NCI-H526 treated with DMSO at 0.1 percent for 48 hours (cell line): ENCODE data around the gene AKT1S1.
A peak's percentile ranks its signal among the peaks of the same experiment; 100 is the strongest.

Experiments used
- DNase-seq: peaks from one replicate; lab custom pipeline; 2025; lab: John Stamatoyannopoulos, UW

AKT1S1 gene

DNA sequence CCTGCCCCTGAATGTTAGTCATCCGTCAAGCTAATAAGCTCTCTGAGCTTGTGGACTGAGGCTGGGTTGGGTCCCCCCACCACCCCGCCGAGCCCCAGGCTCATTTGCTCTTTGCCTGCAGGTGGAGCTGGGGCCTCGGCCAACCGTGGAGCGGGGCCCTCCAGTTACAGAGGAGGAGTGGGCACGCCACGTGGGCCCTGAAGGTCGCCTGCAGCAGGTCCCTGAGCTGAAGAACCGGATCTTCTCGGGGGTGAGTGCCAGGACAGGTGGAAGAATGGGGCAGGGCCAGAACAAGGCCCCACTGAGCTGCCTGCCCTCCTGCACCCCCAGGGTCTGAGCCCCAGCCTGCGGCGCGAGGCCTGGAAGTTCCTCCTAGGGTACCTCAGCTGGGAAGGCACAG is 5.5 kb upstream of the AKT1S1 start:
- no peak for DNase-seq

DNA sequence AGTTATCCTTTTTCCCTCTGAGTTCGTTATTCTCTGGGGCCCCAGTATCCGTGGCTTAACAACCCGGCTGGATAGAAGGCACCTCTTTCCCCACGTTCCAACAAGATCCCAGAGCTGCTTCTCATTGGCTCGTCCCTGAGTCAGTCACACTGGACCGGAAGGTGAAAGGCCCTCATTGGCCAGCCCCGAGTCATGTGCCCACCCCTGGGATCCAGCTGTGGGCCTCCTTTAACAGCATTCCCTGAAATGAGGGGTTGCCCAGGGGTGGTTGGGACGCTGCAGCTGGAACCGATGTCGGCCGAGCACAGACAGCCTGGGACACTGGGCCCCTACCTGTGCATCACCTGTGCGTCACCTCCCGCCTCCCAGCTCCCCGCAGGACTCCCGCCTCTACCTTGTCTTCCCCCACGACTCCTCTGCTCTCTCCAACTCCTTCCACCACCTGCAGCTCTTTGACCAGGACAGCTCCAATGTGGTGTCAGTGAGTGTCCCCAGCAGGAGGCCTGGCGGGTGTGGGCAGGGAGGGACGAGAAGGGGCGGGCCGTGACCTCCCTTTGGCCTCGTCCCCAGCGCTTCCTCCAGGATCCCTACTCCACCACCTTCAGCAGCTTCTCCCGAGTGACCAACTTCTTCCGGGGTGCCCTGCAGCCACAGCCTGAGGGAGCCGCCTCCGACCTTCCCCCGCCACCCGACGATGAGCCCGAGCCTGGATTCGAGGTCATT is 4.7 kb upstream of the AKT1S1 start:
- no peak for DNase-seq

DNA sequence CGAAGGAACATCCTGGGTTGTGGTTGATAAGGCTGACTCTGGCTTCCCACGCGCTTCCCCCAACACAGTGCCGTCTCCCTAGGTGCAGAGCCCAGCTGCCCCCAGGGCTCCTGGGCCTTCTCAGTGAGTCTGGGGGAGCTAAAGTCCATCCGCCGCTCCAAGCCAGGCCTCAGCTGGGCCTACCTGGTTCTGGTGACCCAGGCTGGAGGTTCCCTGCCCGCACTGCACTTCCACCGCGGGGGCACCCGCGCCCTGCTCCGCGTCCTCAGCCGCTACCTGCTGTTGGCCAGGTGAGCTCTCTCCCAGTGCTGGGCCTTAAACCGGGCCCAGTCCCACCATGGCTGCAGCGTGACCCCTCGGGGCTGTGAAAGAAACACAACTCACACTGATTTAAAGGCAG is 4.0 kb upstream of the AKT1S1 start:
- no peak for DNase-seq

DNA sequence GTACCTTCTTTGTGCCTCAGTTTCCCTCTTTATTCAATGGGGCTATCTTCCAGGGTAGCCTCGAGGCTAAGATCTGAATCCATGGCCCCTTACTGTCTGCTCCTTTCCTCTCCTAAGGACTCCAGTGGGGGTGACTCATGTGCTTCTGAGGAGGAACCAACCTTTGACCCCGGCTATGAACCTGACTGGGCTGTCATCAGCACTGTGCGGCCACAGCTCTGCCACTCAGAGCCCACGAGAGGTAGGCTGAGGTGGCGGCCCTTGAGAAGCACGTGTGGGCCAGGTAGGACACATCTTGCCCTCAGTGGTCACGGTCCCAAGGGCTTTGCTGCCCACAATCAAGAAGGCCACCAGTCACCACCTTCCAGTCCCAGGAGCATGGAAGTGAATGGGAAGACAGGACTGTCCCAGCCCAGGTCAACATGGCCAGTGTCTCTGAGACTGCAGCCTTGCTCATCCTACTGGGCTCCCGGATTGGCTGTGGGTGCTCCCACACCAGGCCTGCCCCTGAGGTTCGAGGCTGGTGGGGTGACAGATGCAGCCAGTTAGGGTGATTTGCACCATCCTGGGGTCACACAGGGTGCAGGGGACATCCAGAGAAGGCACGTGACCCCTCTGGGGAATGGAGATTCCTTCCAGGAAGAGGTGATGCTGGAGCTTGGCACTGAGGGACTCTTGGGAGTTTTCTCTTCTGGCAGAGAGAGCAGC is 3.2 kb upstream of the AKT1S1 start:
- DNase-seq, result no peak

DNA sequence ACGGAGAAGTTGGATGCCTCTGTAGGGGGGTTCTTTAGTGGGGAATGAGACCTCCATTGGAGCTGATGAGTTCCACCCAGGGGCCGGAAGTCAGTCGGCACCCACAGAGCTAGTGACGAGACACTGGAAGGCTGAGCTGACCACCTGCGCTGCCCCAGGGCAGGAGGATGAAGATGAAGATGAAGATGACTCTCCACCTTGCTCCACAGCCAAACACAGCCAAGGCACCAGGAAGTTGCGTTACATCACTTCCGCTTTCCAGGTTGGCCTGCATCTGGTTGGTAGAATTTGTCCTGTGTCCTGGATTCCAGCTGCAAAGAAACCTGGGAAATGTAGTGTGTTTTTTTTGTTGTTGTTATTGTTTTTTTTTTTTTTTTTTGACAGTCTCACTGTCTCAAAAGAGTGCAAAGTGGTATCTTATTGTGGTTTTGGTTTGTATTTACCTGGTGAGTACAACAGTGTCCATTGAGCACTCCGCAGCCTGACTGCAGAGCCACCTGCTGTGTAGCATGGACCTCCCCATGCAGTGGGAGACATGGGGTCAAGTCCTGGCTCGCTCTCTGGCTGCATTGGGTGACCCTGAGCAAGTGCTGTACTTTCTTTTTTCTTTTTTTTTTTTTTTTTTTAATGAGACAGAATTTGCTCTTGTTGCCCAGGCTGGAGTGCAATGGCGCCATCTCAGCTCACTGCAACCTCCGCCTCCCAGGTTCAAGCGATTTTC is 2.2 kb upstream of the AKT1S1 start:
- no peak for DNase-seq

DNA sequence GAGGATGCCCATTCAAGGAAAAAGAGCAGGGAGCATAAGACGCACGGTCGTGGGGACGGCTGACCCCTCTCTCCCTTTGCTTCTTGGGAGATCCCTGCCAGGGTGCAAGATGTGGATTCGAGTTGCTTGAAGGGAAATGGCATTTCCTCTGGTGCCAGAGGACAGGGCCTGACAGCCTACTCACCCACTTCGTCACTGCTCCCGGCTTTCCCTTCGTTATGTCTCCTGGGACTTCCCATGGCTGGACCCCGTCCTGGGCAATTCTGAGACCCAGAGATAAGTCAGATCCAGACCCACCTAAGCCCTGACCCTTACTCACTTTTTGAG is 1.6 kb upstream of the AKT1S1 start:
- DNase-seq, result no peak

DNA sequence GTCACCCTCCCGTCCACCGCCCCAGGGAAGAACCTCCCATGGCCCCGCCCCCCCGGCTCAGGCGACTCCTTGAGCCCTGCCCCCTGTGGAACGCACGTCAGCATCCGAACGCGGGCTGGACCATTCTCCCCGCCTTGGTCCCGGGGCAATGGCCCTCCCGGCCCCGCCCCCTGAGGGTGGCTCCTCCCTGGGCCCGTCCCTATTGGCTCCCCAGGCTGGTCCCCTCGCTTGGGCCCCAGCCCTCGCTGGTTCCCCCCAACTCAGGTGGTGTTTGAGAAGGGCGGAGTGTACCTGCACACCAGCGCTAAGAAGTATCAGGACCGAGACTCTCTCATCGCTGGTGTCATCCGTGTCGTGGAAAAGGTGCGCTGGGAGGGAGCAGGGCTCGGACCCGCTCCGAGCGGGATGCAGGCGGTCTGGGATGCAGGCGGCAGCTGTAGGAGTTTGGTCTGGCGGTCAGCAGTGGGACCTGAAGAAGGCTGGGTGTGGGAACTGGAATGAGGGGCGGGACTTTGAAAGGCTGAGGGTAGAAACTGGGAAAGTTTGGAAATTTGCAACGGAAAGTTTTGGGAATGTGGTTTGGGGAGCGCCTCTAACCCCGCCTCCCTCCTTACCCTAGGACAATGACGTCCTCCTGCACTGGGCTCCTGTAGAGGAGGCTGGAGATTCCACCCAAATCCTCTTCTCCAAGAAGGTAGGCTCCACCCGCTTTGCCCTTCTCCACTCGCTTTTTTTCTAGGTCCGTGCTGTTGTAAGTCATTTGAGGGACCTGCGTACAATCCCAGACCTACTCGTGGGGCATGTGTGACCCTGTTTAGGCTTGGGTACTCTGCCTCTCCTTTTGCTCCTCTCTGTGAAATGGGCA is 956 bp upstream of the AKT1S1 start:
- DNase-seq, result peak; percentile 93

DNA sequence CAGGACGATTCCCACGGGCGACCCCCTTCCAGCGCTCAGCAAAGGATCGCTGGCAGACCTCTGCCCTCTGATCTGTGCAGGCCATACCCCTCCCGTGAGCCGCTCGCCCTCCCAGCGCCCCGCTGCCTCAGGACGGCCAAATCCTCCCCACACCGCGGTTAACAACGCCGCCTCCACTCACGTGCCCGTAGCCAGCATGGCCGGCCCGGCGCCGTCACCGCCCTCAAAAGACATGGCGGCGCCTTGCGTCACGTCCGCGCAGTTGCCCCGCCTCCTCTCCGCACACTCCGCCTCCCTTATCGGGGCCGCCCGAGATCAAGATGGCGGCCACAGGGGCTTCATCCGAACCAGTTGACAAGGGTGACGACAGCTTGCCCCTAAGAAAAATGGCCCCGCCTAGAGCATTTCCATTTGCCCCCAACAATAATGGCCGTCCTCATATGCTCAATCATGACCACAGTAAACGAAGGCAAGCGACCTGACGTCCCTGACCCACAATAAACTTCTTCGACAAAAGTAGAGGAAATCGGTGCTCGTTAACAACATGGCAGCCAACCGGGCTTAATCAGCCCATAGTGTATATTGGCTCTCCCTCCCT is 634 bp downstream of the AKT1S1 start:
- peak; percentile 97 for DNase-seq

DNA sequence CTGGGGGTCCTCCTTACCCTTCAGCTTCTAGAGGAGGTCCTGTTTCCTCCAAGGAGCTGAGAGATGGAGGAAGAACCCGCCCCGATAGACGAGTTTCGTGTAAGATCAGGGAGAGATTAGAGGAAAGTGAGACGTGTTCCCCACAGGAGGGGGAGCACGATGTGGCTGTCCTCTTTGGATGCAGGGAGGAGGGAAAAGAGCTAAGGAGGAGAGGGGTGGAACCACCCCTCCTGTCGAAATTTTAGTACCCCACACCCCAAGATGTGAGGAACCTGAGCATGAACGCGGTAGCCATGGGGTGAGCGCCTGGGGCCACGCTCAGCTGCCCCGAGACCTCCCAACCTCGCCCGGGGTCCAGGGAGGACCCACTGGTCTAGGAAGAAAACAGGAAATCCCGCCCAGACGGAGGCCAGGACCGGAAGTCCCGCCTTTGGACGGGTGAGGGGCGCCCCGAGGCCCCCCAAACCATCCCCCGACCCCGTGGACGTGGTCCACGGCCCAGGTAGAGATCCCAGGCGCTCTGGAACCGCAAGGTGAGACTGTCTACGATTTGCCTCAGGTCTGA is 1.2 kb downstream of the AKT1S1 start:
- no peak for DNase-seq

DNA sequence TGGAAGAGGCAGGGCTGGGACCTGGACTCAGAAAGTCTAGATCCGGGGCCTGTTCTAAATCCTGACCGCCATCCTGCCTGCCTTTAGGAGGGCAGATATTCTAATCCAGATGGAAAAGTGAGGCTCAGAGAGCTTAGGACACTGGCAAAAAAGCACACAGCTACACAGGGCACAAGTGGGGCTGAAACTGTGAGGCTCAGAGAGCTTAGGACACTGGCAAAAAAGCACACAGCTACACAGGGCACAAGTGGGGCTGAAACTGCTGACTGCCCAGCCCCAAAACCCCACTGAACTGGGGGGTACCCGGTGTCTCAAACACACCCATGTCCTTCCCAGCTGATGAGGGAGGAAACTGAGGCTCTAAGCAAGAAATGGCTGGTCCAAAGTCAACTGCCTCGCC is 2.0 kb downstream of the AKT1S1 start:
- DNase-seq, result no peak

DNA sequence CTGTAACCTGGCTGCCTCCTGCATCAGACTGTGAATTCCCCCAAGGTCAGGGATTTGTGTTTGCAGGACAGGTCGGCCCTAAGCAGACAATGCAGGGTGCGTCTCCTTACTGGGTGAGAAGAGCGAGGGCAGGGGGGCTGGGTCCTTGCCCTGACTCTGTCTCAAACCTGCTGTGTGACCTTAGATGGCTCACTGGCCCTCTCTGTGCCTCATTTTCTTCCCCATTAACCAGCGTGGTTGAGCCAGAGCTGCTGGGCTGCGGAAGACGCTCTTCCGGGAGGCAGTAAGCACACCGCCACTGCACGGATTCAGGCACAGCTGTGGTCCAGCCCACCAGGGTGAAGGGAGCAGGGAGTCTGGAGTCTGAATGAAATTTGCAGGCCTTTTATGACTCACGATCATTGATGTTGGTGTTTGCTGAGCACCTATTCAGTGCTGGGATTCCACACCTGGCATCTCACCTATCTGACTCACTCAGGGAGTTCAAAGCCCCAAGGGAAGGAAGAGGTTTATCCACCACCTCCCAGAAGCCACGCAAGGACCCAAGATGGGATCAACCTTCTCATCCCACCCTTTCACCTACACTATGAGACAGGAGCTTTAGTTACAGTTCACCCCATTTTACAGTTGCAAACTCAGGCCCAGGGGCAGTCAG is 2.5 kb downstream of the AKT1S1 start:
- DNase-seq, result no peak

DNA sequence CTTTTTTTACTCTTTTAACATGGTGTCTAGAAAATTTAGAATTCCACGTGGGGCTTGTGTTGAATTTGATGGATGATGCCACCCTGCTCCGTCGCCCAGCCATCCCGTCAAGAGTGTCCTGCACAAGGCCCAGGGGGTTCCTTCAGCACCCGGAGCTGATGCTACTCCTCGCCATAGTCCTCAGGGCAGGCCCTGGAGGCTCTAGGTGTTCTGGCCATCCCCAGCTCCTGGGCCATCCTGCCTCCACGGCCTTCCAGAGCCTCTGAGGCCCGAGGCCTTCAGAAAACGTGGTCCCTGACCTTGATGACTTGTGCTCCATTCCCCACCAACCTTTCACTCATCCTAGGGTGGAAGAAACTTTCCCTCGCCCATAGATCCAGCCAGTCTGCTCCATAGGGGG is 3.3 kb downstream of the AKT1S1 start:
- DNase-seq, result no peak

DNA sequence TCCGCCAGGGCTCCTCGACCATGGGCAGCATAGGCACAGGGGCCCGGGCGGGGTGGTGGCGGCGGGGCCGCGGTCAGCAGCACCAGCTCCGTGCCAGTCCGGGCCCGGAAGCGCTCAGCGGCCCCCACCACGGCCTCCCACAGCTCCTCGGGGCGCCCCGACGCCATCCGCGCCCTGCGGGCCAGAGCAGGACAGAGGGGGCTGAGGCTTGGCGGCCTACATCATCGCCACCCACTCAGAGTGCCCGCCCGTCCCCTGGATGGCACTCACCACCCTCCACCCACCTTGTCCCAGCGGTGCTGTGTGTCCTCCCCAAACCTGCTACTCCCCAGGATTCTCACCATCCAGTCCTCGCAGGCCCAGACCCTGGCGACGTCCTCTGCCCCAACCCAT is 4.0 kb downstream of the AKT1S1 start:
- DNase-seq, result no peak

DNA sequence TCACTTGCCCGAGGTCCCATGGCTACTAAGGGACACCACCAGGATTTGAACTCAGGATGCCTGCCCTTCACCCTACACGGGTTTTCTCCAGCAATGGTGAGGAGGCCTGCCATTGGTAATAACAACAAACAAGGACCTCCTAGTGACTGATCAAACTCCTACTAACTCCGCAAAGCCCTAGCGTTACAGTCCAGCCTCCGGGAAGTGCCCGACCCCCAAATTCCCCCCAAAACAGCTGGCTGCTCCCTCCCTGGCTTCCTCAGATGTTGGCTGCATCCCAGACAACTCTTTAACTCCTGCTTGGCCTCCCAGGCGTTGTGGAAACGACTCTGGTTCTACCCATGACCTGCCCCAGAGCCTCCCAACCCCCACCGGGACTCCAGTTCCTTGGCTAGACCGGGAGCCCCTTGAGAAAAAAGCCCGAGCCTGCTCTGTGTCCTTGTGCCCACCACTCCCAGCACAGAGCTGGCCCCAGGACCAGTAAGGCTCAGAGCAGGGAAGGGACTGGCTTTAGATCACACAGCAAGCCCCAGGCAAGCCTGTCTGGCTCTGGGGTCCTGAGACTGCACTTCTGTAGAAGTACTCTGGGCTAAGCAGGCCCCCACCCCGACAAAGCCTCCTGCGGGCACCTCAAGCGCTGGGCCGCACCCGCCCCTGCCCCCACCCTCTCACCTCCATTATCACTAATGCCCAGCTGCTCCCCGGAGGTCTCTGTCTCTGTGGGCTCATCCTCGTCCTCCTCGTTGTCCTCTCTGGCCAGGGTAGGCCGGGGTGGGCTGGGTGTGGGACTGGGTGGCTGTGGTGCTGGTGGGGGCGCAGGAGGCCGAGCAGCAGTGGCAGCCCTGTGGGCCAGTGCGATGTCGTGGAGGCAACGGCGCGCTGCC is 4.7 kb downstream of the AKT1S1 start:
- DNase-seq, result no peak

DNA sequence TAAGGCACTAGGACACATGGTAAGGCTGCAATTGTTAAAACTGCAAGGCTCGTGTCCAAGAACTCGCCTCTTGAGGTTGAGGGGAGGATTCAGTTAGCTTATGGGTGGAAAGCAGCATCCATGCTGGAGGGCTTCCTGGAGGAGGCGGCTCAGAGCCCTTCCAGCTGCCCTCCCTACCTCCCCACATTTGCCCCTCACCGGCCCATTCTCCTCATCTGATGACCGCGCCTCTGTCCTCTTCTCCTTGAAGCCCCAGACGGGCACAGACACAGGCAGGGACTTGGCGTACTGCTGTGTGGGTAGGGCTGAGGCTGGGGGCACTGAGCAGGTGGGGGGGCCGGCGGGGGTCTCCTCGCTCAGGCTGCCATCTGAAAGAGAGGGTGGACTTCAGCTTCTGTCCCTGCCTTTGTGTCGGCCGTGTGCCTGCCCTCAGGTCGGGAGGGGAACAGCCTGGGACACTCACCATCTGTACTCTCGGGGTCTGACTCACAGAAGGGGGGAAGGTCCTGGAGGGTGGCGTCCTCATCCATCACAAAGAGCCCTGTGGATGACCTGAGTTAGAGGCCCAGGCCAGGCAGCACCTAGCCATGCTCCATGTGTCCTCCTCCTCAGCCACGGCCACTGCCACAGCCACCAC is 5.7 kb downstream of the AKT1S1 start:
- no peak for DNase-seq

DNA sequence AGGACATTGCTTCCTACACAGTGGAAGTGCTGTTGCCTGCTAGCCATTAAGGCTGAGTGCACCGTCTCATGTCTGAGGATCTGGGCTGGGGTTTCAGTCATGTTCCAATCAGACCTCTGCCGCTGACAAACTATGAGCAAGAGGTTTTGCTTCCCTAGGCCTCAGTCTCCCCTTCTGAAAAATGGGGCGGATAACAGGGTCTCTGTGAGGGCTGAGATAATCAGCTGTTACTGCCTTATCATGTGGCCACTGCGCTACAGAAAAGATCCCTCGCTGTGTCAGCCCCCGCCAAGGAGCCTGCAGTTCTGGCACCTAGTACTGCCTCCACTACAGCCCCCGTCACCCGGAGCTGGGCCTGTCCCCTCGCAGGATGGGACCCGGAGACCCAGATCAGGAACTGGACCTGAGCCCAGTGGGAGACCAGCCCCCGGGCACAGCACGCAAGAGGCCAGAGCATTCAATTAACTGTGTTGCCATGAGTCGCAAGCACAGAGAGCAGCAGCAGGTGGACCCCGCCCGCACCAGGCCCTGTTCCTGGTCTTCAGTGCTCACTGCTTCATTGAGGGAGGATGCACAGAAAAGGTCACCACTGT is 6.8 kb downstream of the AKT1S1 start:
- no peak for DNase-seq

DNA sequence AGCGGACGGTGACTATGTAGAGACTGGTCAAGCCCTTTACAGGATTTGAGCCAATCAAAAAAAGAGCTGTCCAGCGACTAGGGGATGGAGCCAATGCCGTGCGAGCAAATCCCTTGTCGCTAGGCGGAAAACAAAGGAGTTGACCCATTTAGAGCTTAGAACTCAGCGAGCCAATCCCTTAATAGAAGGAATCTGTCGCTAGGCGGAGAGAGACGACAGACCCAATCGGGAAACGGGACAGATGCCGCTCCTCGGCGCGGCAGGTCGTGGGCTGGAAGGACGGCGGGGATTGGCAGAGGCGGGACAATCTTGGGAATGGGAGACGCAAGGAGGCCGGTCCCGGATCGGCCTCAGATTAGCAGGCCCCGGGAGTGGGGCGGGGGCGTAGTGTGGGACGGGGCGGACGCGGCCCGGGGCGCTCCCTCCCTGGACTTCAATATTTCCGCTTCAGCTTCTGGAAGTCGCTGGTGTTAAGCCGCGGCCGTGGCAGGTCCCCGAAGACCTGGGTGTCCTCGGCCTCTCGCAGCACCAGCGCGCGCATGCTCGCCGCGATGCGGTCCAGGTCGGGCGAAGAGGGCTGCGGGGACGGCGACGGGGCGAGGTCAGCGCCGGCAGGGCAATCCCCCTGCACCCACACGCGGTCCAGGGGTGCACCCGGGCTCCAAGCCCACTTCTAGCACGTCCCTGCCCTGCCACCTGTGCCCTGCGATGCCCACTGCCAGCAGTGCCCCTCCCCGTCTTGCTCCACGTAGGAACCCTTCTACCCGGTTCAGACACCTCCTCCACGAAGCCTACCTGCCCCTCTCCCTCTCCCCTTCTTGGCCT is 7.5 kb downstream of the AKT1S1 start:
- peak; percentile 99 for DNase-seq

DNA sequence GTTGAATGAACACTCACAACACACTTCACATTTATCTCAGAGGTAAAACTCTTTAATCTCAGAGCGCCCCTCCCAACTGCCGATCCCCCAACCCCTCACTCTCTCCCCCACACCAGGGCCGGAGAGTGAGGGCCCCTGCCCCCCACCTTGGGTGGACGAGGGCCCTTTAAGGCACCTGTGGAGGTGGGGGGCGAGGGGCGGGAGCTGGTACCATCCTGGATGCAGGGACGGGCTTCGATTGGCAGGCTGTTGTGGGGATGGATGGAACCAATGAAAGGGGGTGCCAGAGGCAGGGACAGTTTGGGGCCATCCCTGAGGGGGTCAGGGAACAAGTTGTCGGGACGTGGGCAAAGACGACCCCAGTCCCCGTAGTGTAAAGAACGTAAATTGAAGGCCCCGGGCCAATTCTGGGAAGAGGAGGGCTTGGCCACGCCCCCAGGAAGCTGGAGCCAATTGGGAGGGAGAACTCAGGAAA is 8.1 kb downstream of the AKT1S1 start:
- DNase-seq, result peak; percentile 69
